HEK293T (cell line): ENCODE measurements around the gene CCSER1.

Experiments
- ELF4 ChIP-seq: fragments of 450-650 bp; IDR thresholded peaks from 2 replicates; pipeline ENCODE4 v1.6.1; 2017; ENCODE audit warnings: antibody characterized with exemption
- FOXA1 ChIP-seq: fragments of 450-650 bp; IDR thresholded peaks from 2 replicates; pipeline ENCODE4 v1.6.1; 2016; ENCODE audit warnings: mild to moderate bottlenecking
- FOXK2 ChIP-seq: fragments of 450-650 bp; IDR thresholded peaks from 2 replicates; pipeline ENCODE4 v1.6.1; 2016; ENCODE audit warnings: mild to moderate bottlenecking
- FOXM1 ChIP-seq: fragments of 450-650 bp; IDR thresholded peaks from 2 replicates; pipeline ENCODE4 v1.6.1; 2017; ENCODE audit warnings: mild to moderate bottlenecking, borderline replicate concordance
- L3MBTL2 ChIP-seq: fragments of 450-650 bp; conservative IDR thresholded peaks from 2 replicates; pipeline ENCODE4 v1.6.1; 2016; ENCODE audit warnings: mild to moderate bottlenecking
- LEF1 ChIP-seq: fragments of 450-650 bp; IDR thresholded peaks from 2 replicates; pipeline ENCODE4 v1.6.1; 2017; ENCODE audit warnings: mild to moderate bottlenecking, borderline replicate concordance
- SP1 ChIP-seq: fragments of 450-650 bp; IDR thresholded peaks from 2 replicates; pipeline ENCODE4 v1.6.1; 2017
- TARDBP ChIP-seq: fragments of 450-650 bp; IDR thresholded peaks from 2 replicates; pipeline ENCODE4 v1.6.1; 2016
- ZNF384 ChIP-seq: fragments of 450-650 bp; IDR thresholded peaks from 2 replicates; pipeline ENCODE4 v1.6.1; 2016
- TF ChIP-seq, protein P1 (sequence below): fragments of 450-650 bp; IDR thresholded peaks from 2 replicates; pipeline ENCODE4 v1.6.1; 2016

DNA sequence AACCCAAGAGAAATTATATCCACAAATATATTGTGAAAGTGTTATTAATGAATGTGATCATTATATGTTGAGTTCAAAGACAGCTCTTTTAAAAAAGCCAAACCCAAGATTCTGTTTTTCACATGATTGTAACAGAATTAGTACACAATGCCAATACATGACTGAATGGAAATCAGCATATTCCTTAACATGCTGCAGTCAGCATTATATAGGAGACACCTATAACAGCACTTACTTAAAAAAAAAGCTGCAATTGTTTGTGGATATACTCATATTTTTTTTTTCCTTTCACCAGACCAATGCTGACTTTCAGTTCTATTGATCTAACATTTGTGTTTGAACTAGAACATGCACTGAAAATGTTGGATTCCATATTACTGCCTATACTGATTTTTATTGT is 165.2 kb downstream of the CCSER1 start:
- TF ChIP-seq TARDBP (no peak), ZNF384 (no peak), FOXA1 (no peak), SP1 (no peak), LEF1 (no peak), ELF4 (no peak), FOXK2 (no peak), FOXM1 (no peak), L3MBTL2 (no peak)
- TF ChIP-seq, protein P1, sequence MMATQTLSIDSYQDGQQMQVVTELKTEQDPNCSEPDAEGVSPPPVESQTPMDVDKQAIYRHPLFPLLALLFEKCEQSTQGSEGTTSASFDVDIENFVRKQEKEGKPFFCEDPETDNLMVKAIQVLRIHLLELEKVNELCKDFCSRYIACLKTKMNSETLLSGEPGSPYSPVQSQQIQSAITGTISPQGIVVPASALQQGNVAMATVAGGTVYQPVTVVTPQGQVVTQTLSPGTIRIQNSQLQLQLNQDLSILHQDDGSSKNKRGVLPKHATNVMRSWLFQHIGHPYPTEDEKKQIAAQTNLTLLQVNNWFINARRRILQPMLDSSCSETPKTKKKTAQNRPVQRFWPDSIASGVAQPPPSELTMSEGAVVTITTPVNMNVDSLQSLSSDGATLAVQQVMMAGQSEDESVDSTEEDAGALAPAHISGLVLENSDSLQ: no peak
